Activated CD8-positive, alpha-beta memory T cell treated with anti-CD3 and anti-CD28 coated beads, Interleukin-2, amount 50 U/mL, for 4 hours (primary cell): Measurements from ENCODE around the gene ANGEL2.
"Not testable (repeated sequence)": the region's sequence is repeated elsewhere in the genome, so short reads cannot be mapped to it uniquely, and the experiment has no call there.

Experiments used
- DNase-seq: peaks from one replicate; pipeline ENCODE4 v3.0.0-alpha.2; 2020

ANGEL2 gene, protein sequence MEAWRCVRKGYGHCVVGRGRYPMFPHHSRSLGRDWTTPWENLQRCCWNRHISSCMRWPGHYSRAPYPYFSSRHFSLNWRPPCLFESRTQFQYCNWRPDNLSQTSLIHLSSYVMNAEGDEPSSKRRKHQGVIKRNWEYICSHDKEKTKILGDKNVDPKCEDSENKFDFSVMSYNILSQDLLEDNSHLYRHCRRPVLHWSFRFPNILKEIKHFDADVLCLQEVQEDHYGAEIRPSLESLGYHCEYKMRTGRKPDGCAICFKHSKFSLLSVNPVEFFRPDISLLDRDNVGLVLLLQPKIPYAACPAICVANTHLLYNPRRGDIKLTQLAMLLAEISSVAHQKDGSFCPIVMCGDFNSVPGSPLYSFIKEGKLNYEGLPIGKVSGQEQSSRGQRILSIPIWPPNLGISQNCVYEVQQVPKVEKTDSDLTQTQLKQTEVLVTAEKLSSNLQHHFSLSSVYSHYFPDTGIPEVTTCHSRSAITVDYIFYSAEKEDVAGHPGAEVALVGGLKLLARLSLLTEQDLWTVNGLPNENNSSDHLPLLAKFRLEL

DNA sequence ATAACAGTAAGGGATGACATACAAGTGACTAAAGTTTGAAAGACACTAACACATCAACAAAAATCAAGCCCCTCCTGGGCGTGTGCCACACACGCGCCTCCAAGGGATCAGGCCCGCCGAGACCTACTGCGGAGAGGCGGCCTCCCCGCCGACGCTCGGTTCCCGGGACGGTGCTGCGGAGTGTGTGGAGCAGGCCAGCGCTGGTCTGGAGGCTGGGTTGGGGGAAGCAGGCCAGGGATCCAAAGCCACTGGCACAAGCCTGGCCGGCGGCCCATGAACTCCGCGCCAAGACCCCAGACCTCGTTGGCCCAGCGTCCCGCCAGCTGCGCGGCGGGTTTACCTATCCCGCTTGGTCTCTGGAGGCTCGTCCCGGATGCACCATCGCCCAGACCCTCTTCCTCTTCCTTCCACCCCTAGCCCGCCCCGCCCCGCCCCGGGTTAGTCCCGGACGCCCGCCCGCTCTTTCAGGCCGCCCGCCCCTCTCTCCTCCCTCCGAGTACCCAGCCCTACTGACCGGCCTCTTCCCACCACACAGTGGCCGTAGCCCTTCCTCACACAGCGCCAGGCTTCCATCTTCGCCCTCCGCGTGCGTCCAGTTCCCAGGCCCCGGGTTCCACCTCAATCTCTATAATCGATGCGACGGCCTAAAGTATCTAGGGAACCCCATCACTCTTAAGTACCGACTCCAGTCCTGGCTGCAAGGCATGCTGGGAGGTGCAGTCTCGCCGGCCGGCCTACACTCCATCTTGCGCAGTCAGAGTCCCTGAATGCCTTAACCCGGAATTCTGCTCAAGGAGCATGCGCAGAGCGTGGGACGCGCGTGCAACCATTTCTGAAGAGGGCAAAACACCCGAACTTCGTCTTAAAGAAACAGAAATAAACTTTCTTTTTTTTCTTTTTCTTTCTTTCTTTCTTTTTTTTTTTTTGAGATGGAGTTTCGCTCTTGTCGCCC, at the start of gene ANGEL2:
Gene ANGEL2, minus strand, starts transcription at position 769 of the 952 bp plus-strand sequence. Its CDS starts 196 bp downstream, at position 573.
- DNase-seq: peak; percentile 93

DNA sequence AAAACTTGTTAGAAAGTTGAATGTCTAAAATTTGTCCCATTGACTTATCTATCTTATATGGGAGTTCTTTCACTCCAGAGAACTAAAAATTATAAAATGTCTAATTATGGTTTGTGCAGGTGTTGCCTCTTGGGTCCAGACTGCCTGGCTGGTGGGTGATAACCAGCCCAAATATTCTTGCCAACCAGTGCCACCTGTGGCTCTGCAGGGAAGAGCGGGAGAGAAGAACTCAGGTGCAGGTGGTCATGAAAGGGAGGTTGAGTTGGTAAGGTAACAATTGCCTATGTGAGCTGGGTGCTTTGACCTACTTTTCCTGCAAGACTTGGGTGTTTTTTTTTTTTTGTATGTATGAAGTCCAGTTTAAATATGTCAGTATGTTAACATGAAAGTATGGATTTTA, 45.6 kb upstream of the ANGEL2 start:
- no peak for DNase-seq

DNA sequence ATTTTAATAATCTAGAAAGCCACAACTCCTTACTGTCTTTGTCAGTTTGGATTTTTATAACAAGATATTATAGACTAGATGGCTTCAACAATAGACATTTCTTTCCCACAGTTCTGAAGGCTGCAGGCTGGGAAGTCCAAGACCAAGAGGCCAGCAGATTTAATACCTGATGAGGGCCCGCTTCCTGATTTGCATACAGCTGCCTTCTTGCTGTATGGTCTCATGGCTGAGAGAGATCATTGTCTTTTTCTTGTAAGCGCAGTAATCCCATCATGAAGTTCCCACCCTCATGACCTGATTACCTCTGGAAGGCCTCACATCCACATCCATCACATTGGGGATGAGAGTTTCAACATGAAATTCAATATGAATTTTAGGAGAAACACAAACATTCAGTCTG, 45.2 kb upstream of the ANGEL2 start:
- DNase-seq: no peak

DNA sequence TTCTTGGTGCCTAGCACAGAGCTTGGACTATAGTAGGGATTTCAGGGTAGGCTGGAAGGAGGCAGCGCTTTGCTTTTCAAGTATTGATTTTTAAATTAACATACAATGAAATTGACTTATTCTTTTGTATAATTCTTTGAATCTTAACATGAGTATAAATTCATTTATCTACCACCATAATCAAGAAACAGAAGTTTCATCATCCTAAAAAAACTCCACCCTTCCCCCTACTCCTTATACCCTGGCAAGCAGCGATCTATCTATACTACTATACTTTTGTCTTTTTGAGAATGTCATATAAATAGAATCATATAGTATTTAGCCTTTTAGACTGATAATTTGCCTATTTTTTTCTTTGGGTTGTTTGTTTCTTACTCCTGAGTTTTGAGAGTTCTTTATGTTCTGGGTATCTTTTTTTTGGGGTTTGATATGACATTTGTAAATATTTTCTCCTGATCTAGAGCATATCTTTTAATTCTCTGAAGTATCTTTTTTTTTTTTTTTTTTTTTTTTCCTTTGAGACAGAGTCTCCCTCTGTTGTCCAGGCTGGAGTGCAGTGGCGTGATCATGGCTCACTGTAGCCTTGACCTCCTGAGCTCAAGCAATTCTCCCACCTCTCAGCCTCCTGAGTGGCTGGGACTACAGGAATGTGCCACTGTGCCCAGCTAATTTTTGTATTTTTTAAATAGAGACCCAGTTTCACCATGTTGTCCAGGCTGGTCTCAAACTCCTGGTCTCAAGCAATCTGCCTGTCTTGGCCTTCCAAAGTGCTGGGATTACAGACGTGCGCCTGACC, 41.8 kb upstream of the ANGEL2 start:
- DNase-seq: no peak

DNA sequence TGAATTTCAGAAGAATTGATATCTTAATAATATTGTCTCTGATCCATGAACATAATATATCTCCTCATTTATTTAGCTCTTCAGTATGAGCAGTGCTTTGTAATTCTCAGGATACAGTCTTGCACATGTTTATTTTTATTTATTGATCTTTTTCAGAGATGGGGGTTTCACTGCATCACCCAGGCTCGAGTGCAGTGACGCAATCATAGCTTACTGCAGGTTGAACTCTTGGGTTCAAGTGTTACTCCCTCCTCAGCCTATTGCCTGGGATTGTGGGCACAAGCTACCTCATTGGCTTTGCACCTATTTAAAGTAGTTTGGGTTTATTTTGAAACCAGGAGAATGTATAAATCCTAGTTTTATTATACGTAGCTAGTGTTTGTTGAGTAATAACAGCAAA, 40.1 kb upstream of the ANGEL2 start:
- DNase-seq: no peak

DNA sequence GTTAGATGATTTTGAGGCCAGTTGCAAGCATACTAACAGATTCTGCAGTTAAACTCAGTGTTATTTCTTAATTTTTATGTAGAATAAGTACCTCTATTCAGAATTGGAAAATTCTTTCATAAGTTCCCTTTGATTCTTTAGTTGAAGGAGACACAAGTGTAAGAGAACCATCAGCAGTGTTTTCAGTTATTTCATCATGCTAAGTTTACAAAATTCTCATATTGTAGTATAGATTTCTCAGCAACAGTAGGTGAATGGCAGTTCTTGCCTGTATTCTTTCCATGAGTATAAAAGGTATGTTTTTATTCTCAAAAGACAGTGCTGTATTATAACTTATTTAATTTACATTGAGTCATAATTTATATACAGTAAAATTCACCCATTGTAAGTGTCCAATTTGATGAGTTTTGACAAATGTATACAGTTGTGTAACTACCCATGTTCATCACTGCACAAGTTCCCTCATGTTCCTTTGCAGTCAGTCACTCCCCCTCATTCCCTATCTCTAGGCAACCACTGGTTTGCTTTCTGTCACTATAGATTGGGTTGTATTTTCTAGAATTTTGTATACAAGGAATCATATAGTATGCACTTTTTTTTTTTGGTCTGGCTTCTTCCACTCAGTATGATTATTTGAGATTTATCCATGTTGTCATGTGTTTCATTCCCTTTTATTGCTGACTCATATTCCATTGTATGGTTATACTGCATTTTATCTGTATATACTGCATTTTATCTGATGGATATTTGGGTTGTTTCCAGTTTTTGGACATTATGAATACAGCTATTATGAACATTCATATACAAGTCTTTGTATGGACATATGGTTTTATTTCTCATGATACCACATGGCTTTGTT, 39.3 kb upstream of the ANGEL2 start:
- DNase-seq: no peak

DNA sequence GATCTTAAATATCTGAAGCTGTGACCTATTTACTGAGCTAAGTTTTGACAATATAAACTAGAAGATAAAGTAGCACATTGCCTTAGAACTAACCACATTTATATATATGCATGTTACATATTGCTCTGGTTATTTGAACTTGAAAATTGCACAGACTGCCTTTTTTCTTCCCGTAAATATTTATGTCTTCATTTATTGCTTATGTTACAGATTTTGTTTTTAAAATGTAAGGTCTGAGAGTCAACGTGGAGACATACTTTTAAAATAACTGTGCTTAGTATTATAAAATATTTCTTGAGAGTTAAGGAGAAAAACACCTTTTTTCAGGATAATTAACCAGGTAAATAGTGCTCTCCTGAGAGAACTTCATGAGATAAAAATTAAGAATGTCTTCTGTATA, 38.5 kb upstream of the ANGEL2 start:
- DNase-seq: no peak

DNA sequence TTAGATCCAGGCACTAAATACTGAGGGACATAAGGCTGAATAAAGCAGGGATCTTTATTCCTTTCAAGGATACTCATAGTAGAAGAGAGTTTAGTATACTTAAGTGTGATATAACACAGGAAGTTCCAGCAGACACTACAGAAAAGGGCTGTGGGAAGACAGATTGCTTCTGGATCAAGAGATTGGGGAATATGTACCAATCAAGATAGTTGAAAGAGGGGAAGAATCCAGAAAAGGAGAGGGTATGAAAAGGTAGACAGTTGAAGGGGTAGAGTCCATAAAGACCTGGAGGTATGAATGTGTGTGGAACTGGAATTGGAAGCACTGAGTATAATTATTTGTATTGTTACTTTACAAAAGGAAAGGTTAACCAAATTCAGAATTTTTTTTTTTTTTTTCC, 37.8 kb upstream of the ANGEL2 start:
- DNase-seq: no peak

DNA sequence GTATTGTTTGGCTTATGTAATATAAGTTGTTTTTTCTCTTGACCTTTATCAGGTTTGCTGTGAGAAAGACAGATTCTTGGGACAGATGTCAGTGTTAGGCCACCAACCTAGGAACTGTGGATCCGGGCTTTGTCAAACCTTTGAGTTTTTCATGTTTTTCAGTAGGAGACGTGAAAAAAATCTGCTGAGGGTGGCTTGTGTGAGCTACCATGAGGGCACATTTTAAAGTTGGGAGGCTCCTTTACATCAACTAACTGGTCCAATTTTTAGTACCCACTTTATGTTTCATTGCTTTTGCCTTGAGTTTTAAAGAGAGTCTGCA, 36.2 kb upstream of the ANGEL2 start:
- no peak for DNase-seq

DNA sequence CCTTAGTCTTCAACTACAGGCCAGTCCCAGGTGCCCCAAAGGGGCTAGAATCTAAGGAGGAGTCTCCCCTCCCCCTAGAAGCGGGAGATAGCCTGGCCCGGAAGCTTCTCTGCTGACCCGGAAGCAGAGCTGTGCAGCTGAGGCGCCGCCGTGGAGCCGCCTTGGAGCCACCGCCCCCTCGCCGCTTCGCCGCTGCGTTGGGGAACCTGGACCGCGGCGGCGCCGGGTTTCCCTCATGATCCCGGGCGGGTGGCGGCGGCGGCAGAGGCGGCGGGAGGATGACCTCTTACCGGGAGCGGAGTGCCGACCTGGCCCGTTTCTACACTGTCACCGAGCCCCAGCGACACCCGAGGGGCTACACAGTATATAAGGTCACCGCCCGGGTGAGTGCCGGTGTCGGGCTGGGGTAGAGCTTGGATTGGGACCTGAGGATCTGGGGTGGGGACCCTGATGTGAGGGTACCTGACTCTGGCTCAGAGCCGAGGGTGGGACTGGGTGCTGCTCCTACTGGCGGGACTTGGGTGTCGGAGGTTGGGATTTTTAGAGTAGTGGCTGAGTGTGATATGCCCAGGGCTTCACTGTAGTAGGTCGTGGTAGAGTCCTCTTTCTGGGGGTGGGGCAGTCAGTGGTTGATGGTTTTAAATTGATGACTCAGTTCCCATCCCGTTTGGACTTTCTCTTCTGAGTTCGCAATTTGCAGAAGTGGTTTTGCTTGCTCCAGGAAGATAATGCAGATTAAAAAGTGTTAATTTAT, 35.6 kb upstream of the ANGEL2 start, which contains the start of gene RPS6KC1:
Gene RPS6KC1, plus strand, starts transcription at position 115 of the 754 bp plus-strand sequence. Its CDS starts 164 bp downstream, at position 279.
- peak; percentile 81 for DNase-seq

DNA sequence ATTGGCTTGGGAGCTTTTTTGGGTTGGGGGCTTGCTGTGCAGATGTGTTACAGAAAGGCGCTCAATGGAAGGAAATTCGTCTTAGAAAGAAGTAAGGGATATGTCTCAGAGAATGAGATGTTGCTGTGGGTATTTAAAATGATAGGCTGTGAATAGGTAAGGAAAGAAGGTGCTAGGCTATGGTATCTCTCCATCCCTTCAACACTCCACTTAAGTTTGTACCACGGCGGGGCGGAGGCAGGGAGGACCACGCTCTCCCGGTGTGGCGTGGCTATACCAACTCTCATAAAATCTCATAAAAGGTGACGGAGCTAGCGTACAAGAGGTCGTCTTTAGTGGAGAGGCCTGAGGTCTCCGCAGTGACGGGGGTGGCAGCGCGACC, 35.1 kb upstream of the ANGEL2 start:
- DNase-seq: no peak

DNA sequence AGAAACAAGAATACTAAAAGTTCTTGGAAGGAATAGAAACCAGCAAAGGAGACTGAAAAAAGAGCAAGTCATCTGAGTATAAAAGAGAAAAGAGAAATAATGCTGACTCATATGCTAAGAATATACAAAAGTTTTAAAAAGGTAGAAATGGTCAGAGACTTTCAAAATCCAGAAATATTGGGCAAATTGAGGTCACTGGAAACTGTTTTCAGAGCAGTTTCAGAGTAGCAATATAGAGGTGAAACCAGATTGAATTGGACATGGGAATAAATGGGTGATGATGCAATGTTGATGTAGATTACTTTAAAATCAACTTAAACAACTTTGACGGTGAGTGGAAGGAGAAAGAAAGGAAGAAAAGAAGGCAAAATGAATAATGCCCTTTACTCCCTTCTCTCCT, 33.6 kb upstream of the ANGEL2 start:
- no peak for DNase-seq

DNA sequence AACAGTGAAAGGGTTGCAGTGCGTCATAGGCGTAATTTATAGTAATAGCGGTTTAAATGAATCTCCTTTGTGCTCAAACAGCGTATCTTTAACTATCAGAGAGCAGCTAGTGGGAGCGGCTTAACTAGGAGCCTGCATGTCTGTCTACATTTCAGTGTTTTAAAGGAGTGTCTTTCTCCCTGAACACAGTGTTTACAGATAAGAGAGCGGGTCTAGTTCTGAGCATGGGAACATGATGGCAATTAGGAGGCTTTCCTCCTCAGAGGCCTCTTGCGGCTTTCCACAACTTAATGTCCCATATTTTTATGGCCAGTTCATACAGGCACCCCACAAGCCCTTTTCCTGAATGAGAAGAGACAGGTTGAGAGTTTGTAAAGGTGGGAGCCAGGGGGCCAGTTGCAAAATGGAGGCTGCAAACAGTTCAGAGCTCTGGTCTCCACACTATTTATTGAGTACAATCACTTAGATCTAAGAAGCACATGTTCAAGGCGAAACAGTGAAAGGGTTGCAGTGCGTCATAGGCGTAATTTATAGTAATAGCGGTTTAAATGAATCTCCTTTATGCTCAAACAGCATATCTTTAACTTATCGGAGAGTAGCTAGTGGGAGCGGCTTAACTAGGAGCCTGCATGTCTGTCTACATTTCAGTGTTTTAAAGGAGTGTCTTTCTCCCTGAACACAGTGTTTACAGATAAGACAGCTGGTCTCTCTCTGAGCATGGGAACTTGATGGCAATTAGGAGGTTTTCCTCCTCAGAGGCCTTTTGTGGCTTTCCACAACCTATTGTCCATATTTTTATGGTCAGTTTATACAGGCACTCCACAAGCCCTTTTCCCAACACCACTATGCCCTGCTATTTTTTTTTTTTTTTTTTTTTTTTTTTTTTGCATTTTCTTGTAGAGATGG, 29.9 kb upstream of the ANGEL2 start:
- DNase-seq: not testable (repeated sequence)

DNA sequence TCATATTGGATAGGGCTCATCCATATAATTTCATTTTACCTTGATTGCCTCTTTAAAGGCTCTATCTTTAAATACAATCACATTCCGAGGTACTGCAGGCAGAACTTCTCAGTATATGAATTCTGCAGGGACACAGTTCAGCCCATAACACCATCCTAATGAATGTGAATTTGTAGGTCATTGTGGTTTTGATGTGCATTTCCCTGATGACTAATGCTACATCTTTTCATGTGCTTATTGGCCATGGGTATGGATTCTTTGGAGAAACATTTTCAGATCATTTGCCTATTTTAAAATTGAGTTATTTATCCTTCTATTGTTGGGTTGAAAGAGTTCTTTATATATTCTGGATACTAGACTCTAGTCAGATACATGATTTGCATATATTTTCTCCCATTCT, 25.8 kb upstream of the ANGEL2 start:
- no peak for DNase-seq

DNA sequence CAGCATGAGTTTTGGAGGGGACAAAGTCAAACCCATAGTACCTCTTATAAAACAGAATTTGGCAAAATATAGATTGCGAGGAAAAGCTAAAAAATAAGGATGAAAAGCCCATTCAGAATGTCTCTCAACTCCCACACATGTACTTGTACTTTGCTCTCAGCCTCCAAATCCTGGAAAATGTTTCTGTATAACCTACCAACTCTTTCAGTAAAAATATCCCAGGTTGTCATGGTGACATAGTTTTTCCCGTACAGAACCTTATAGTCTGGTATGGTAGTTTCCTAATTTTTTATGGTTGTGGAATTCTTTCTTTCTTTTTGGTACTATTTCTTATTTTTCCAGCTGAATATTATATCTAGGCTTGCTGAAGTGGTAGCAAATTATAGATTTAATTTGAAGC, 19.9 kb upstream of the ANGEL2 start:
- no peak for DNase-seq

DNA sequence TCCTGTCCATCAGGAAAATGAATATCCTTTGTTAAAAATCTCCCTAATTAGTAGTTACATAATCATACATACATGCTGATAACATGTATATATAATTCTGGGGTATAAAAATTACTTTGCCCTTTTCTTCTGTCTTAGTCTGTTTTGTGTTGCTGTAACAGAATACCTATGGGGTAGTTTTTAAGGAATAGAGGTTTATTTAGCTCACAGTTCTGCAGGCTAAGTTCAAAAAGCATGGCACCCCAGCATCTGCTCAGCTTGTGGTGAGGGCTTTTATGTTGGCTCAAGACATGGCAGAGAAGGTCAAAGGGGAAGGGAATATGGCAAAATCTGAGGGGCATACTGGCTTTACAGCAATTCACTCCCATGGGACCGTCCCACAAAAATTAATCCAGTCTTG, 19.0 kb upstream of the ANGEL2 start:
- no peak for DNase-seq

DNA sequence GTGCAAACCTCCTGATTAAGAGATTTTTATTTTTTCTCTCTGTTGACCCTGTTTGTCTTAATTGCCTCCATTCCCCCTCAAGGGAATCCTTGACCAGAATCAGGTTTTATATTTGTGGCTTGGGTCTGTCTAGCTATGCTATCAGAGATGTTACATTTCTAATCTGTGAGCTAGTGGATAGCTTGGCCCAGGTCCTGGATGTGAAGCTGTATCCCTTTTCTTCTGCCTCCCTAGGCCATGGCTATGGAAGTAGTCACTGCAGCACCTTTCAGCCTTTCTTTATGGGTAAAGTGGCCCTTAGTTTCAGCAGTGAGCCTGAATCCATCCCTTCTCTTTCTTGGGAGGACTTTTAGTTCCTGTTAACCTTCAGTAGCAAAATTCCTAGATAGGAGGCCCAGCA, 17.0 kb upstream of the ANGEL2 start:
- no peak for DNase-seq

DNA sequence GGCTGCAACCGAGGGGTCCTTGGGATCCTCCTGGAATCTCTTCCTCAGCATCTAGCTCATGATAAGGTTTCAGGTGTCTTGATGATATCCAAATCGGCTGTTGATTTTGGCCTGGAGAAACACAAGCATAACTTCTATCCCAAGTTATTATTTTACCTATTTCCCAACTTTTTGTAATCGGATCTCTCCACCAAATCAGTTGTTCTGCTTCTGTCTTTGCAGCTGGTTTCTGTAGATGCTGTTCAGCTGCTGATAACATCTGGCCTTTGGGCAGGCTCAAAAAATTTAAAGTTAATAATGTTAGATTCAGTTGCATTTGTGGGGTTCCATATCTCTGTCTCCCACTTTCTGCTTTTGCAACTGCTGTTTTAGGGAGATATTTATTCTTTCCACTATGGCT, 11.4 kb upstream of the ANGEL2 start:
- DNase-seq: not testable (repeated sequence)

DNA sequence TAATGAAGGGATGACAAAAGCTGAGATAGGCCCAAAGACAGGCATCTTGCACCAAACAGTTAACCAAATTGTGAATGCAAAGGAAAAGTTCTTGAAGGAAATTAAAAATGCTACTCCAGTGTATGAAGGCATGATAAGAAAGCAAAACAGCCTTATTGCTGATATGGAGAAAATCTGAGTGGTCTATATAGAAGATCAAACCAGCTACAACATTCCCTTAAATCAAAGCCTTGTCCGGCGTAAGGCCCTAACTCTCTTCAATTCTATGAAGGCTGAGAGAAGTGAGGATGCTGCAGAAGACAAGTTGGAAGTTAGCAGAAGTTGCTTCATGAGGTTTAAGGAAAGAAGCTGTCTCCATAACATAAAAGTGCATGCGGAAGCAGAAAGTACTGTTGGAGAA, 4.3 kb upstream of the ANGEL2 start:
- DNase-seq: no peak

DNA sequence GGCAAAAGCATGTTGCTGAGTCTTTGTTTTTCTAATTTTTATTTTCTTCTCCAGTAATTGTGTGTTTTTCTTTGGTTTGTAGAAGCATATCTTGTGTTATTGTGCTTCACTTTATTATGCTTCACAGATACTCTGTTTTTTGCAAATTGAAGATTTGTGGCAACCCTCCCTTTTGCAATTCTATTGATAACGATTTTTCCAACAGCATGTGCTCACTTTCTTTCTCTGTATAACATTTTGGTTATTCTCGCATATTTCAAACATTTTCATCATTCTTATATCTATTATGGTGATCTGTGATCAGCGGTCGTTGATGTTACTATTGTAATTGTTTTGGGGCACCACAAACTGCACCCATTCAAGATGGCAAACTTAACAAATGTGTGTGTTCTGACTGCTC, 3.8 kb upstream of the ANGEL2 start:
- DNase-seq: no peak
